GM23338 (cell line): ENCODE results near the gene SH3GL2.

ENCODE experiments used
- CREB1 ChIP-seq: fragments of 250-450 bp; sonication (Bioruptor Pico); IDR thresholded peaks from 2 replicates; pipeline ENCODE4 v1.5.0; 2020; ENCODE audit warnings: low read depth, mild to moderate bottlenecking, moderate library complexity
- CTCF ChIP-seq, 2 experiments: fragments of 200-600 bp in 1 of 2; sonication (generic) in 1 of 2; conservative IDR thresholded peaks; 2 replicates each; pipeline versions ENCODE4 v1.5.1 to v1.6.1; 2016 to 2017; ENCODE audit warnings: antibody characterized with exemption in 2 of 2, low read depth in 2 of 2, mild to moderate bottlenecking in 2 of 2, moderate library complexity in 1 of 2
- EZH2 ChIP-seq: fragments of 200-600 bp; sonication (generic); IDR thresholded peaks from one replicate; pipeline ENCODE4 v1.8.0; 2017; ENCODE audit warnings: antibody characterized with exemption, mild to moderate bottlenecking, low read depth; ENCODE audit not compliant: unreplicated experiment
- EZH2phosphoT487 ChIP-seq: fragments of 200-600 bp; sonication (generic); IDR thresholded peaks from one replicate; pipeline ENCODE4 v1.8.1; 2018; ENCODE audit warnings: antibody characterized with exemption; ENCODE audit not compliant: unreplicated experiment
- JUNB ChIP-seq: IDR thresholded peaks from one replicate; pipeline ENCODE4 v1.6.1; 2016; ENCODE audit warnings: antibody characterized with exemption; ENCODE audit not compliant: unreplicated experiment
- POLR2AphosphoS5 ChIP-seq: IDR thresholded peaks from 2 replicates; pipeline ENCODE4 v1.6.1; 2016; ENCODE audit warnings: antibody characterized with exemption, low read depth
- REST ChIP-seq: IDR thresholded peaks from one replicate; pipeline ENCODE4 v1.6.1; 2018; ENCODE audit warnings: antibody characterized with exemption; ENCODE audit not compliant: unreplicated experiment
- STAT1 ChIP-seq: IDR thresholded peaks from one replicate; pipeline ENCODE4 v1.6.1; 2016; ENCODE audit warnings: antibody characterized with exemption; ENCODE audit not compliant: unreplicated experiment
- ZNF114 ChIP-seq: fragments of 250-450 bp; sonication (Bioruptor Pico); IDR thresholded peaks from 2 replicates; pipeline ENCODE4 v1.5.0; 2020; ENCODE audit warnings: mild to moderate bottlenecking, moderate library complexity

- TF ChIP-seq POLR2AphosphoS5: no peak
- TF ChIP-seq JUNB: no peak
- no peak for TF ChIP-seq CTCF (conservative IDR thresholded peaks at IDR 0.05; ENCODE audit: low read depth in 2 of 2)
- no peak for TF ChIP-seq EZH2phosphoT487
- TF ChIP-seq REST: no peak
- TF ChIP-seq EZH2: no peak
- no peak for TF ChIP-seq ZNF114 (CRISPR knock-in tag)
- no peak for TF ChIP-seq CREB1
- no peak for TF ChIP-seq STAT1
Observed at GRCh38 chr9:17731308-17731707, 152.4 kb downstream of the SH3GL2 start.
